Activated CD4-positive, alpha-beta memory T cell treated with anti-CD3 and anti-CD28 coated beads for 36 hours (primary cell): ENCODE results near the gene PRDM16. TPM values are rescaled to one million over a fixed set of nuclear protein-coding genes. Genes with fewer than 3 reads are reported as not detected.

Experiments
- CTCF ChIA-PET: fragments of 350-600 bp; sonication (Branson Sonifier 250); formaldehyde crosslinking; loops from one replicate; lab custom pipeline; 2021; ENCODE audit warnings: antibody characterized with exemption, inconsistent platforms; lab: Charles Lee
- POLR2A ChIA-PET: fragments of 350-600 bp; sonication (Branson Sonifier 250); formaldehyde crosslinking; loops from one replicate; lab custom pipeline; 2021; ENCODE audit warnings: antibody characterized with exemption; lab: Charles Lee
- DNase-seq: peaks from one replicate; pipeline ENCODE4 v3.0.0-alpha.2; 2020
- H3K27ac Mint-ChIP-seq: one replicate; pipeline ENCODE4 v1.8.0; 2021; ENCODE audit warnings: mixed read lengths
- H3K27me3 Mint-ChIP-seq: one replicate; pipeline ENCODE4 v1.8.0; 2021; ENCODE audit warnings: mixed read lengths
- H3K36me3 Mint-ChIP-seq: one replicate; pipeline ENCODE4 v1.8.0; 2021; ENCODE audit warnings: mixed read lengths
- H3K4me1 Mint-ChIP-seq: one replicate; pipeline ENCODE4 v1.8.0; 2021; ENCODE audit warnings: low read depth, mixed read lengths
- H3K4me3 Mint-ChIP-seq: one replicate; pipeline ENCODE4 v1.8.0; 2021; ENCODE audit warnings: mild to moderate bottlenecking, mixed read lengths
- H3K9me3 Mint-ChIP-seq: one replicate; pipeline ENCODE4 v1.8.0; 2021; ENCODE audit warnings: mixed read lengths
- intact Hi-C: fragments of 100-400 bp; cut with micrococcal nuclease; formaldehyde crosslinking; loops from one replicate; pipeline ENCODE4 v1.15.1; 2023
- total RNA-seq, 2 experiments: library from RNA; stranded (reverse); gene quantifications; one replicate each; pipeline ENCODE4 v1.2.3, GENCODE V29; 2021

PRDM16 gene
- total RNA-seq, 2 experiments from 2014 or later: not detected

- intact Hi-C loops: no loop called here
- ChIA-PET CTCF (no interaction called here), POLR2A (no interaction called here)
- Mint-ChIP-seq H3K4me1 (no peaks in the 10 kb centered on the region), H3K36me3 (no peaks in the 10 kb centered on the region), H3K27ac (no peak overlapping the region), H3K4me3 (no peak overlapping the region), H3K9me3 (no peaks in the 10 kb centered on the region), H3K27me3 (no peaks in the 10 kb centered on the region)
- DNase-seq: no peak
These were observed 334.6 kb downstream of the PRDM16 start for GRCh38 chr1:3403388-3404231.

- DNase-seq: no peak
- Mint-ChIP-seq H3K27ac (no peak overlapping the region), H3K36me3 (no peaks in the 10 kb centered on the region), H3K27me3 (no peaks in the 10 kb centered on the region), H3K4me1 (no peaks in the 10 kb centered on the region), H3K4me3 (no peak overlapping the region), H3K9me3 (no peaks in the 10 kb centered on the region)
- intact Hi-C loops: no loop called here
- CTCF ChIA-PET: no interaction called here
- POLR2A ChIA-PET: no interaction called here
These were observed 335.3 kb downstream of the PRDM16 start for GRCh38 chr1:3404301-3404700.

- no peak overlapping the region for H3K4me3 Mint-ChIP-seq
- H3K36me3 Mint-ChIP-seq: no peaks in the 10 kb centered on the region
- no peak for DNase-seq
- H3K27me3 Mint-ChIP-seq: no peaks in the 10 kb centered on the region
- H3K4me1 Mint-ChIP-seq: no peaks in the 10 kb centered on the region
- POLR2A ChIA-PET: no interaction called here
- CTCF ChIA-PET: no interaction called here
- intact Hi-C loops: no loop called here
- no peaks in the 10 kb centered on the region for H3K9me3 Mint-ChIP-seq
- H3K27ac Mint-ChIP-seq: no peak overlapping the region
These were observed 335.8 kb downstream of the PRDM16 start for GRCh38 chr1:3404801-3405200.

- no peak for DNase-seq
- CTCF ChIA-PET: no interaction called here
- no peaks in the 10 kb centered on the region for H3K9me3 Mint-ChIP-seq
- no peaks in the 10 kb centered on the region for H3K4me1 Mint-ChIP-seq
- H3K27me3 Mint-ChIP-seq: no peaks in the 10 kb centered on the region
- H3K4me3 Mint-ChIP-seq: no peak overlapping the region
- intact Hi-C loops: no loop called here
- POLR2A ChIA-PET: no interaction called here
- no peak overlapping the region for H3K27ac Mint-ChIP-seq
- H3K36me3 Mint-ChIP-seq: no peaks in the 10 kb centered on the region
These were observed 336.5 kb downstream of the PRDM16 start for GRCh38 chr1:3405491-3405890.

GRCh38 chr1:3405974-3406867 is 337.2 kb downstream of the PRDM16 start:
- Mint-ChIP-seq H3K27ac (no peak overlapping the region), H3K9me3 (no peaks in the 10 kb centered on the region), H3K4me3 (no peak overlapping the region), H3K27me3 (peaks cover 2% of the 10 kb centered on the region), H3K4me1 (no peaks in the 10 kb centered on the region), H3K36me3 (no peaks in the 10 kb centered on the region)
- DNase-seq: no peak
- ChIA-PET CTCF (no interaction called here), POLR2A (no interaction called here)
- intact Hi-C loops: no loop called here

GRCh38 chr1:3407021-3407420 is 338.0 kb downstream of the PRDM16 start:
- intact Hi-C loops: no loop called here
- Mint-ChIP-seq H3K27ac (no peak overlapping the region), H3K4me3 (no peak overlapping the region), H3K27me3 (peaks cover 2% of the 10 kb centered on the region), H3K36me3 (no peaks in the 10 kb centered on the region), H3K4me1 (no peaks in the 10 kb centered on the region), H3K9me3 (no peaks in the 10 kb centered on the region)
- ChIA-PET CTCF (no interaction called here), POLR2A (no interaction called here)
- no peak for DNase-seq

- Mint-ChIP-seq H3K9me3 (no peaks in the 10 kb centered on the region), H3K27me3 (peaks cover 2% of the 10 kb centered on the region), H3K27ac (no peak overlapping the region), H3K36me3 (no peaks in the 10 kb centered on the region), H3K4me3 (no peak overlapping the region), H3K4me1 (no peaks in the 10 kb centered on the region)
- ChIA-PET CTCF (no interaction called here), POLR2A (no interaction called here)
- DNase-seq: no peak
- intact Hi-C loops: no loop called here
These were observed 339.8 kb downstream of the PRDM16 start for GRCh38 chr1:3408751-3409266.

- CTCF ChIA-PET: no interaction called here
- no peak overlapping the region for H3K27ac Mint-ChIP-seq
- POLR2A ChIA-PET: no interaction called here
- intact Hi-C loops: no loop called here
- no peak overlapping the region for H3K4me3 Mint-ChIP-seq
- no peaks in the 10 kb centered on the region for H3K9me3 Mint-ChIP-seq
- H3K27me3 Mint-ChIP-seq: peaks cover 2% of the 10 kb centered on the region
- no peak for DNase-seq
- no peaks in the 10 kb centered on the region for H3K4me1 Mint-ChIP-seq
- H3K36me3 Mint-ChIP-seq: no peaks in the 10 kb centered on the region
These were observed 340.6 kb downstream of the PRDM16 start for GRCh38 chr1:3409366-3410141.

- Mint-ChIP-seq H3K4me1 (no peaks in the 10 kb centered on the region), H3K9me3 (no peaks in the 10 kb centered on the region), H3K36me3 (no peaks in the 10 kb centered on the region), H3K27me3 (peaks cover 3% of the 10 kb centered on the region), H3K4me3 (no peak overlapping the region), H3K27ac (no peak overlapping the region)
- intact Hi-C loops: no loop called here
- ChIA-PET POLR2A (no interaction called here), CTCF (no interaction called here)
- no peak for DNase-seq
These were observed 341.3 kb downstream of the PRDM16 start for GRCh38 chr1:3410142-3410925.

- Mint-ChIP-seq H3K9me3 (peaks cover 1% of the 10 kb centered on the region), H3K4me3 (no peak overlapping the region), H3K4me1 (no peaks in the 10 kb centered on the region), H3K36me3 (no peaks in the 10 kb centered on the region), H3K27ac (no peak overlapping the region), H3K27me3 (peaks cover 3% of the 10 kb centered on the region)
- ChIA-PET POLR2A (no interaction called here), CTCF (no interaction called here)
- DNase-seq: no peak
- intact Hi-C loops: no loop called here
These were observed 342.8 kb downstream of the PRDM16 start for GRCh38 chr1:3411806-3412205.

GRCh38 chr1:3412376-3412775 is 343.4 kb downstream of the PRDM16 start:
- no peak overlapping the region for H3K4me3 Mint-ChIP-seq
- intact Hi-C loops: no loop called here
- DNase-seq: no peak

More at GRCh38 chr1:3412376-3412775, 343.4 kb downstream of the PRDM16 start:
- H3K4me1 Mint-ChIP-seq: no peaks in the 10 kb centered on the region
- ChIA-PET CTCF (no interaction called here), POLR2A (no interaction called here)
- no peaks in the 10 kb centered on the region for H3K36me3 Mint-ChIP-seq
- H3K27ac Mint-ChIP-seq: no peak overlapping the region
- H3K9me3 Mint-ChIP-seq: peaks cover 5% of the 10 kb centered on the region
- peaks cover 3% of the 10 kb centered on the region for H3K27me3 Mint-ChIP-seq
